GM23338 (cell line): ENCODE measurements around the gene ENTPD8. TPM values are rescaled to one million over a fixed set of nuclear protein-coding genes. Genes with fewer than 3 reads are reported as not detected.

Source experiments
- ATAC-seq: fragments of 200-7000 bp; cut with Tn5 transposase; 3 replicates; pipeline ENCODE4 v1.9.1; 2020
- DNase-seq: peaks from one replicate; pipeline ENCODE4 v3.0.0-alpha.2; 2015; ENCODE audit warnings: low spot score
- H2AFZ ChIP-seq: fragments of 200-600 bp; sonication (generic); 2 replicates; pipeline ENCODE4 v1.8.0; 2016; ENCODE audit warnings: antibody characterized with exemption, mild to moderate bottlenecking, moderate library complexity
- H3F3A ChIP-seq: fragments of 200-600 bp; sonication (generic); replicated peaks from 2 replicates; pipeline ENCODE4 v1.8.0; 2017; ENCODE audit warnings: antibody characterized with exemption, mixed run types, low read depth
- H3K27ac ChIP-seq: fragments of 200-600 bp; sonication (generic); 2 replicates; pipeline ENCODE4 v1.6.1; 2016; ENCODE audit warnings: low read depth
- H3K27me3 ChIP-seq: fragments of 200-600 bp; sonication (generic); 2 replicates; pipeline ENCODE4 v1.8.0; 2016; ENCODE audit warnings: mild to moderate bottlenecking, mixed run types, moderate library complexity; ENCODE audit not compliant: insufficient read depth
- H3K36me3 ChIP-seq: fragments of 200-600 bp; sonication (generic); 2 replicates; pipeline ENCODE4 v1.8.0; 2016; ENCODE audit warnings: mild to moderate bottlenecking; ENCODE audit not compliant: insufficient read depth
- H3K4me1 ChIP-seq: fragments of 200-600 bp; sonication (generic); 2 replicates; pipeline ENCODE4 v1.8.0; 2016; ENCODE audit warnings: mild to moderate bottlenecking, moderate library complexity; ENCODE audit not compliant: insufficient read depth
- H3K4me2 ChIP-seq: fragments of 200-600 bp; sonication (generic); 2 replicates; pipeline ENCODE4 v1.7.1; 2017; ENCODE audit warnings: mixed run types
- H3K4me3 ChIP-seq: fragments of 200-600 bp; sonication (generic); 2 replicates; pipeline ENCODE4 v1.6.1; 2016; ENCODE audit warnings: mixed run types
- H3K79me2 ChIP-seq: fragments of 200-600 bp; sonication (generic); replicated peaks from 2 replicates; pipeline ENCODE4 v1.8.0; 2017; ENCODE audit warnings: mild to moderate bottlenecking; ENCODE audit not compliant: insufficient read depth
- H3K9me2 ChIP-seq: fragments of 200-600 bp; sonication (generic); 2 replicates; pipeline ENCODE4 v1.8.0; 2017; ENCODE audit not compliant: insufficient read depth
- H4K20me1 ChIP-seq: fragments of 200-600 bp; sonication (generic); replicated peaks from 2 replicates; pipeline ENCODE4 v1.8.0; 2017; ENCODE audit warnings: mild to moderate bottlenecking; ENCODE audit not compliant: insufficient read depth
- H3K27ac Mint-ChIP-seq: 2 replicates; pipeline ENCODE4 v1.8.0; 2020; ENCODE audit warnings: inconsistent platforms, mild to moderate bottlenecking, moderate library complexity, mixed read lengths
- H3K27me3 Mint-ChIP-seq: 3 replicates; pipeline ENCODE4 v1.8.0; 2022; ENCODE audit warnings: low read depth, mild to moderate bottlenecking, moderate library complexity, mixed read lengths, inconsistent platforms; ENCODE audit not compliant: insufficient read depth, poor library complexity
- H3K36me3 Mint-ChIP-seq: 3 replicates; pipeline ENCODE4 v1.8.0; 2021; ENCODE audit warnings: low read depth, mild to moderate bottlenecking, inconsistent platforms, moderate library complexity, mixed read lengths
- H3K4me1 Mint-ChIP-seq: 3 replicates; pipeline ENCODE4 v1.8.0; 2020; ENCODE audit warnings: mild to moderate bottlenecking, inconsistent platforms, mixed read lengths
- H3K4me3 Mint-ChIP-seq: 3 replicates; pipeline ENCODE4 v1.8.0; 2021; ENCODE audit warnings: moderate library complexity, mild to moderate bottlenecking, inconsistent platforms, mixed read lengths
- H3K9me3 Mint-ChIP-seq: 3 replicates; pipeline ENCODE4 v1.8.0; 2020; ENCODE audit warnings: moderate library complexity, mild to moderate bottlenecking, inconsistent platforms, mixed read lengths
- CREB1 ChIP-seq: fragments of 250-450 bp; sonication (Bioruptor Pico); IDR thresholded peaks from 2 replicates; pipeline ENCODE4 v1.5.0; 2020; ENCODE audit warnings: low read depth, mild to moderate bottlenecking, moderate library complexity
- EZH2 ChIP-seq: fragments of 200-600 bp; sonication (generic); IDR thresholded peaks from one replicate; pipeline ENCODE4 v1.8.0; 2017; ENCODE audit warnings: antibody characterized with exemption, mild to moderate bottlenecking, low read depth; ENCODE audit not compliant: unreplicated experiment
- EZH2phosphoT487 ChIP-seq: fragments of 200-600 bp; sonication (generic); IDR thresholded peaks from one replicate; pipeline ENCODE4 v1.8.1; 2018; ENCODE audit warnings: antibody characterized with exemption; ENCODE audit not compliant: unreplicated experiment
- JUNB ChIP-seq: IDR thresholded peaks from one replicate; pipeline ENCODE4 v1.6.1; 2016; ENCODE audit warnings: antibody characterized with exemption; ENCODE audit not compliant: unreplicated experiment
- STAT1 ChIP-seq: IDR thresholded peaks from one replicate; pipeline ENCODE4 v1.6.1; 2016; ENCODE audit warnings: antibody characterized with exemption; ENCODE audit not compliant: unreplicated experiment
- ZNF114 ChIP-seq: fragments of 250-450 bp; sonication (Bioruptor Pico); IDR thresholded peaks from 2 replicates; pipeline ENCODE4 v1.5.0; 2020; ENCODE audit warnings: mild to moderate bottlenecking, moderate library complexity
- ZNF331 ChIP-seq: fragments of 250-450 bp; sonication (Bioruptor Pico); IDR thresholded peaks from 2 replicates; pipeline ENCODE4 v1.5.0; 2020; ENCODE audit warnings: low read depth, mild to moderate bottlenecking, moderate library complexity
- ZNF462 ChIP-seq: fragments of 250-450 bp; sonication (Bioruptor Pico); IDR thresholded peaks from 2 replicates; pipeline ENCODE4 v1.5.0; 2020; ENCODE audit warnings: mild to moderate bottlenecking, moderate library complexity
- polyA plus RNA-seq: library from polyadenylated mRNA; unstranded; fragments of >200 nt; fragmentation: Nextera tagmentation; extraction: Ambion mirVana; gene quantifications from 2 replicates; pipeline ENCODE4 v1.2.1, GENCODE V29; 2016
- total RNA-seq: library from RNA; depleted of rRNA; stranded (reverse); fragments of >200 nt; shearing (Covaris generic); gene quantifications from 2 replicates; pipeline ENCODE4 v1.2.3, GENCODE V29; 2014

The ENTPD8 gene
- total and polyA plus RNA-seq, 2 experiments from 2014 or later = 0.42 to 0.89 TPM

- TF ChIP-seq ZNF114 (CRISPR knock-in tag) (no peak), ZNF462 (CRISPR knock-in tag) (no peak)
These were observed 2.5 kb downstream of the ENTPD8 start (continued) for GRCh38 chr9:137438591-137439157.

DNA sequence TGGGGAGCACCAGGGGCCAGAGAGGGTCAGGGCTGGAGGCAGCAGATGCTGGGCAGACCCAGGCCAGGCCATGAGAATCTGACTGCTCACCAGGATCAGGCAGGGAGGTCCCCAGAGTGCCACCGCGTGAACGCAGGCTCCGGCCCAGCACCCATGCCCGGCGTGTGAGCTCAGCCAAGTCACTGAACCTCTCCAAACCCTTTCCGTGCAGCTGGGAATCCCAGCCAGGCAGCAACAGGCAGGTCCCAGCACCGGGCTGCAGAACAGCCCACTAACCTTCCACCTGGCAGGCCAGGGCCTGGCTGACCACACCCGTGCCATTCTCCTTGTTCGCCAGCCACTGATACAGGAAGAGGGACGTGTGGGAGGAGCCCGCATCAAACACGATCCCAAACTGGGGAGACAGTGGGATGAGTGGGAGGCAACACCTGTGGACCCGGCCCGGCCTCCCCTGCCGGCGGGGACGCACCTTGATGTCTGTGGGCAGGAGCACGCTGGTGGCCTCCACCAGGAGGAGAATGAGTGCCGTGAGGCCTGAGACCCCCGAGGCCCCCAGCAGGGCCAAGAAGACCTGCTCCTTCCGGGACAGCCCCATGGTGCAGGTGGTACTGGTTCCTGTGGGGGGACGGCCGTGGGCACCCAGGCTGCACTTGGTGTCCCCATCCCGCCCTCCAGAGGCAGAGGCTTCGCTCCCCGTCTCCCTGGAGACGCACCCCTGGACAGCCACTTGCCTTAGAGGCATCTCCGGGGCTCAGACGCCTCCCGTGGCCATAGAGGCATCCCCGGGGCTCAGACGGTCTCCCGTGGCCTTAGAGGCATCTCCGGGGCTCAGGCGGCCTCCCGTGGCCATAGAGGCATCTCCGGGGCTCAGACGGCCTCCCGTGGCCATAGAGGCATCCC is 3.2 kb downstream of the ENTPD8 start:
- no peak overlapping the region for H3K4me2 ChIP-seq
- no peak overlapping the region for H2AFZ ChIP-seq
- Mint-ChIP-seq H3K4me3 (no peak overlapping the region), H3K36me3 (no peaks in the 10 kb centered on the region), H3K27ac (no peak overlapping the region), H3K4me1 (peaks cover 2% of the 10 kb centered on the region; the same call in 2 of the 3 replicates), H3K9me3 (no peaks in the 10 kb centered on the region), H3K27me3 (peaks cover 4% of the 10 kb centered on the region)
- no peaks in the 10 kb centered on the region for H3K36me3 ChIP-seq
- no peak for DNase-seq
- H3F3A ChIP-seq = no peaks in the 10 kb centered on the region
- H3K9me2 ChIP-seq = no peaks in the 10 kb centered on the region
- H3K79me2 ChIP-seq = no peaks in the 10 kb centered on the region
- H3K27me3 ChIP-seq = no peaks in the 10 kb centered on the region
- no peak for ATAC-seq
- no peak overlapping the region for H3K27ac ChIP-seq
- peaks cover 5% of the 10 kb centered on the region; the same call in 1 of the 2 replicates for H3K4me1 ChIP-seq
- no peaks in the 10 kb centered on the region for H4K20me1 ChIP-seq
- no peak overlapping the region for H3K4me3 ChIP-seq
- TF ChIP-seq JUNB = no peak
- TF ChIP-seq ZNF462 (CRISPR knock-in tag) = no peak
- TF ChIP-seq CREB1 (CRISPR knock-in tag) = no peak
- no peak for TF ChIP-seq ZNF114 (CRISPR knock-in tag)
- TF ChIP-seq STAT1 = no peak
- no peak for TF ChIP-seq ZNF331 (CRISPR knock-in tag)
- no peak for TF ChIP-seq EZH2
- no peak for TF ChIP-seq EZH2phosphoT487
